ENCODE measurements around the gene DDAH1. TPM values are rescaled to one million over a fixed set of nuclear protein-coding genes. Genes with fewer than 3 reads are reported as not detected.
"Not testable (repeated sequence)": the region's sequence is repeated elsewhere in the genome, so short reads cannot be mapped to it uniquely, and the experiment has no call there.

Gene DDAH1
- total RNA-seq, 1 donor = 88.9 TPM

- DNase-seq (ENCODE audit: low read depth) = peak; percentile 43
- no peak overlapping the region for H3K4me3 ChIP-seq (ENCODE audit: low read depth, low read length)
- TF ChIP-seq, protein P1, sequence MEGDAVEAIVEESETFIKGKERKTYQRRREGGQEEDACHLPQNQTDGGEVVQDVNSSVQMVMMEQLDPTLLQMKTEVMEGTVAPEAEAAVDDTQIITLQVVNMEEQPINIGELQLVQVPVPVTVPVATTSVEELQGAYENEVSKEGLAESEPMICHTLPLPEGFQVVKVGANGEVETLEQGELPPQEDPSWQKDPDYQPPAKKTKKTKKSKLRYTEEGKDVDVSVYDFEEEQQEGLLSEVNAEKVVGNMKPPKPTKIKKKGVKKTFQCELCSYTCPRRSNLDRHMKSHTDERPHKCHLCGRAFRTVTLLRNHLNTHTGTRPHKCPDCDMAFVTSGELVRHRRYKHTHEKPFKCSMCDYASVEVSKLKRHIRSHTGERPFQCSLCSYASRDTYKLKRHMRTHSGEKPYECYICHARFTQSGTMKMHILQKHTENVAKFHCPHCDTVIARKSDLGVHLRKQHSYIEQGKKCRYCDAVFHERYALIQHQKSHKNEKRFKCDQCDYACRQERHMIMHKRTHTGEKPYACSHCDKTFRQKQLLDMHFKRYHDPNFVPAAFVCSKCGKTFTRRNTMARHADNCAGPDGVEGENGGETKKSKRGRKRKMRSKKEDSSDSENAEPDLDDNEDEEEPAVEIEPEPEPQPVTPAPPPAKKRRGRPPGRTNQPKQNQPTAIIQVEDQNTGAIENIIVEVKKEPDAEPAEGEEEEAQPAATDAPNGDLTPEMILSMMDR (IDR thresholded peaks at IDR 0.05; ENCODE audit: insufficient read depth, low read length) = no peak
These were observed 8.4 kb upstream of the DDAH1 start for GRCh38 chr1:85473390-85473789.

- H3K4me3 ChIP-seq (ENCODE audit: low read depth, low read length) = no peak overlapping the region
- no peak for DNase-seq (ENCODE audit: low read depth)
- TF ChIP-seq, protein P1 (IDR thresholded peaks at IDR 0.05; ENCODE audit: insufficient read depth, low read length) = no peak
These were observed 6.6 kb upstream of the DDAH1 start for GRCh38 chr1:85471558-85471957.

DNA sequence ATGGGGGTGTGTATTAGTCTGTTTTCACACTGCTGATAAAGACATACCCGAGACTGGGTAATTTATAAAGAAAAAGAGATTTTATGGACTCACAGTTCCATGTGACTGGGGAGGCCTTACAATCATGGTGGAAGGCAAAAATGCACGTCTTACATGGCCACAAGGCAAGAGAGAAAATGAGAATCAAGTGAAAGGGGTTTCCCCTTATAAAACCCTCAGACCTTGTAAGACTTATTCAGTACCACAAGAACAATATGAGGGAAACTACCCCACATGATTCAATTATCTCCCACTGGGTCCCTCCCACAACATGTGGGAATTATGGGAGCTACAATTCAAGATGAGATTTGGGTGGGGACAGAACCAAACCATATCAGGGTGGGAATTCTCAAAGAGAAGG lies 5.2 kb upstream of the DDAH1 start:
- not testable (repeated sequence) for H3K4me3 ChIP-seq (ENCODE audit: low read depth, low read length); DNase-seq (ENCODE audit: low read depth)

GRCh38 chr1:85467929-85468540 lies 3.1 kb upstream of the DDAH1 start:
- no peak overlapping the region for H3K4me3 ChIP-seq (ENCODE audit: low read depth, low read length)
- TF ChIP-seq, protein P1 (IDR thresholded peaks at IDR 0.05; ENCODE audit: insufficient read depth, low read length) = no peak
- peak; percentile 20 for DNase-seq (ENCODE audit: low read depth)

DNA sequence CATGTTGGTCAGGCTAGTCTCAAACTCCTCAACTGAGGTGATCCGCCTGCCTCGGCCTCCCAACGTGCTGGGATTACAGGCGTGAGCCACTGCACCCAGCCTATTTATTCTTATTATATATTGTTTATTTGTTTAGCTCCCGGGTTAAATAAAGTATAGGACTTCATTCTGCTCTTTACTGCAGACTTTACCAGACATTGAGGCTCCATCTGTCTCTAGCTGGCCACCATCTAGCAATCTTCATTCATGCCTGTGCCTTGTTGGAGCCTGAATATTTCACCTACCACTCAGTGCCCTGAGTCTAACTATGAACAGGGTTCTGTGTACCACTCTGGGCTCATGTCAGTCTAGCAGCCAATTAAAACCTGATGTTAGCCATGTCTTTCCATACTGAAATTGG lies 2.1 kb upstream of the DDAH1 start:
- no peak for DNase-seq (ENCODE audit: low read depth)
- TF ChIP-seq, protein P1 (IDR thresholded peaks at IDR 0.05; ENCODE audit: insufficient read depth, low read length) = no peak
- no peak overlapping the region for H3K4me3 ChIP-seq (ENCODE audit: low read depth, low read length)

DNA sequence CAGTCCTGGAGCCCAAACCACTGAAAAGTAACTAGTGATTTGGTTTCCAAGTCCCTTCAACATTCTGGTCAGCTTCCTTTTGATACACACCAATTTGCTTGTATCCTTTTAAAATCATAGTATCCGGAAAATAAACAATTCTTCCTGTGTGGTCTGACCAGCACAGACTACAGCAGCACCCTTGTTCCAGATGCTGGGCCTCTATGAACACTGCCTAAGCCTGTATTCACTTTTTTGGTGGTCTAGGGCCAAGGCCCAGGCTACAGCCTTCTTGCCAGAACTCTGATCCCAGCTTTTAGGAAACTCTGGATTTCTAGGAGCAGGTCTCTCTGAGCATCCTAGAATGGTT lies 801 bp upstream of the DDAH1 start:
- H3K4me3 ChIP-seq (ENCODE audit: low read depth, low read length) = peak overlapping the region; percentile 84
- TF ChIP-seq, protein P1 (IDR thresholded peaks at IDR 0.05; ENCODE audit: insufficient read depth, low read length) = no peak
- peak; percentile 31 for DNase-seq (ENCODE audit: low read depth)

DNA sequence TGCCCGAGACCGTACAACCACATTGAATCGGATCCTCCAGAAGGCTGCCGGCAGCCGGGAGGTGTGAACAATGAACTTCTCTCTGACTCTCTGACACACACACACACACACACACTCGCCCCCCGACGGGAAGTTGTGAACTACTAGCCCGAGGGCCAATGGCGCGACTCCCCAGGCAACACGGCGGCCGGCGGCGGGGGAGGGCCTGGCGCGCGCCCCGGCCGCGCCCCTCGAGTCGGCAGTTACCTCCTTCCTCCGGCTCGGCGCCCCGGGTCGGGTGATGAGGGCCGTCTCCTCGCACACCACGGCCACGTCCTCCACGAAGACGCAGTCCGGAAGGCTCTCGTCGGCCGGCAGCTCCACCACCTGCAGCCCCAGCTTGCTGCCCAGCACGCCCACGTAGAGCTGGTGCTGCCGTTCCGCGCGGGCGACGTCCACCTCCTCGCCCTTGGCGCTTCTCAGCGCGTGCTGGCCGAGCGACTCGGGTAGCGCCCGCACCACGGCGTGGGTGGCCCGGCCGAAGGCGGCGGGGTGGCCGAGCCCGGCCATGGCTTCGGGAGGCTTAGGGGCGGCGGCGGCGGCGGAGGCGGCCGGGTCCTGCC lies 361 bp downstream of the DDAH1 start:
- H3K4me3 ChIP-seq (ENCODE audit: low read depth, low read length) = peak overlapping the region; percentile 84
- TF ChIP-seq, protein P1 (IDR thresholded peaks at IDR 0.05; ENCODE audit: insufficient read depth, low read length) = no peak
- DNase-seq (ENCODE audit: low read depth) = peak; percentile 66
